PC-3 (cell line): Measurements from ENCODE around the gene C4orf50.

Source experiments
- CTCF ChIP-seq: fragments of 300-600 bp; sonication (generic); conservative IDR thresholded peaks from 2 replicates; pipeline ENCODE4 v1.5.1; 2017; ENCODE audit warnings: antibody characterized with exemption, low read depth, mild to moderate bottlenecking, low read length
- EZH2 ChIP-seq: fragments of 300-600 bp; sonication (generic); IDR thresholded peaks from one replicate; pipeline ENCODE4 v1.6.1; 2017; ENCODE audit warnings: antibody characterized with exemption, mild to moderate bottlenecking, low read length; ENCODE audit not compliant: unreplicated experiment

GRCh38 chr4:5999356-5999755, 18.9 kb downstream of the C4orf50 start:
- TF ChIP-seq CTCF (no peak), EZH2 (no peak)
